HG02981 (cell line): ENCODE data around the gene LYZL4.

ENCODE experiments used
- ATAC-seq: cut with Tn5 transposase; IDR thresholded peaks from one replicate; pipeline ENCODE4 v1.9.1; 2021; ENCODE audit warnings: mild to moderate bottlenecking, moderate library complexity; ENCODE audit not compliant: unreplicated experiment

LYZL4 gene, protein sequence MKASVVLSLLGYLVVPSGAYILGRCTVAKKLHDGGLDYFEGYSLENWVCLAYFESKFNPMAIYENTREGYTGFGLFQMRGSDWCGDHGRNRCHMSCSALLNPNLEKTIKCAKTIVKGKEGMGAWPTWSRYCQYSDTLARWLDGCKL

DNA sequence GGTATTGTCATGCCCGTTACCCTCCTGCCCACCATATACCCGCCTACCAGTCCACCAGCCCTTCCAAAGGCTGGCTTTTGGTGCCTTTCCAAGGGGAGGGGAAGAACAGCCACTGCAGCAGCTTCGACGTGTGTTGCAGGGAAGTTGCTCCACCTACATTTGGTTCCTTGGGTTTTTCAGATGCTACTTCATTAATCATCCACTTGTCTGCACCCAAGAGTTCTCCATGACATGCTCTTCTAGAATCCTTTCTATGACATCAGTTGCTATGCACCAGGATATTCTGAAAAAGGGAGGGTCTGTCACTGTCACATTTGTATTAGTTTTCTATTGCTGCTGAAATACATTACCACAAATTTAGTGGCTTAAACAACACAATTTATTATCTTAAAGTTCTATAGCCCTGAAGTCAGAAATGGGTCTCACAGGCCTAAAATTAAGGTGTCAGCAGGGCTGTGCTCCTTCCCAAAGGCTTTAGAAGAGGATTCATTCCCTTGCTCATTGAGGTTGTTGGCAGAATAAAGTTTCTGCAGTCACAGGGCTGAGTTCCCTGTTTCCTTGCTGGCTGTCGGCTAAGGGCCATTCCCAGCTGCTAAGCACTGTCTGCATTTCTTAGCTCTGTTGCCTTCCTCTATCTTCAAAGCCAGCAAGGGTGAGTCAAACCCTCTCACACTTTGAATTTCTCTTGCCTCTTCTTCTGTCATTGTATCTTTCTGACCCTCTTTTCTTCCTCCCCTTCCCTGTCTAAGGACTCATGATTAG lies at the start of gene LYZL4:
TSS of gene LYZL4 (minus strand) at position 241 of the 762 bp plus-strand sequence. CDS start 3,359 bp downstream, outside the sequence.
- ATAC-seq = no peak

DNA sequence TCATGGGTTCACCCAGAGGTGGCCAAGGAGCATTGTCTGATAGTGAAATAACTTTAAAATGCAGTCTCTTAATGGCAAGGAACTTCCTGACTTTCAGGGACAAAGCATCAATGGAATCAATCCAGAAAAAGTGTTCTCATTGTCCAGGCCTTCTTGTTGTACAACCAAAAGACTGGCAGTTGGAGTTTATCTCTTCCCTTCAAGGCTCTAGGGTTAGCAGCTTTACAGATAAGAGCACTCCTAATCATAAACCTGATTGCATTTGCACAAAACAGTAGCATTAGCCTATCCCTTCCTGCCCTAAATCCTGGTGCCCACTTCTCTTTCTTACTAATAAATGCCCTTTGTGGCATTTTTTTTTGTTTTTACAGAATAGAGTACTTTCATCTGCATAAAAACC lies 48.7 kb upstream of the LYZL4 start:
- ATAC-seq = no peak

DNA sequence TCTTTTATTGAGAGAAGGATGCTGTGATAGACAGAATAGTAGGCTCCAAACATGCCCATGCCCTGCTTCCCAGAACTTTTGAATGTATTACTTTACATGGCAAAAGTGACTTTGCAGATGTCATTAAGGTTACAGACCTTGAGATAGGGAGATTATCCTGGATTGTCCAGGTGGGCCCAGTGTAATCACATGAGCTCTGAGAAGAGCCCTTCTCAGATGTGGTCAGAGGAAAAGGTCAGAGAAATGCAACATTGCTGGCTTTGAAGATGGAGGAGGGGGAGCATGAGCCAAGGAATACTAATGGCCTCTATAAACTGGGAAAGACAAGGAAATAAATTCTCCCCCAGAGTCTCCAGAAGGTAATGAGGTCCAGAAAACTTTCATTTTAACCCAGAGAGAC lies 45.8 kb upstream of the LYZL4 start:
- no peak for ATAC-seq

DNA sequence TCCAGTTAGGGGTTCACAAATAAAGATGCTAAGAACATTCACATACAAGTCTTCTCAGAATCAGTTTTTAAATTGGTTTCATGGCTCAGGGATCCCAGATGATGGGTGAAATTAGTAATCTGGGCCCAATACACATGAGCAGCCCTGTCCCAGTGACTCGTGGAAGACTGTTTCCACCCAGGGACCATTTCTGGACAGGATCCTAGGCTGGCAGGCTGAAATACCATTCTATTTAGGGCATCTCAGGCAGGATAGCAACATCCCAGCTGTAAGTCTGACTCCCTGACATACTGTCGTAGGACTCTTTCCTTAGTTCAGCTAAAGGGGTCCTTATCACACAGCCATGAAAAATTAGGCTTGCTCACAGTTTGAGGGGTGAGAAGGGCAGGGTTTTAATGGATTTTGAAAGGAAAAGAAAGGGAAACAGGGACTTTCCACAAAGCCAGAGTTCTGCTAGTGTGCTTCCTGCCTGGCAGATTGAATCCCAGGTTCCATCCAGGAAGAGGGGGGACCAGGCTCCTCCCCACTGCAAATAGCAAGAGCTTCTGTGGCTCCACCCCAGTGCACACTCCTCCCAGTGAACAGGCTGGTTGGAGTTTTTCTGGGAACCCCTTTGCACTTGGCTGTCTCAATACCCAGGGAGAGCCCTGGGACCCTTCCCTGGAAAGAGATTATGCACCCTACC lies 41.3 kb upstream of the LYZL4 start:
- no peak for ATAC-seq

DNA sequence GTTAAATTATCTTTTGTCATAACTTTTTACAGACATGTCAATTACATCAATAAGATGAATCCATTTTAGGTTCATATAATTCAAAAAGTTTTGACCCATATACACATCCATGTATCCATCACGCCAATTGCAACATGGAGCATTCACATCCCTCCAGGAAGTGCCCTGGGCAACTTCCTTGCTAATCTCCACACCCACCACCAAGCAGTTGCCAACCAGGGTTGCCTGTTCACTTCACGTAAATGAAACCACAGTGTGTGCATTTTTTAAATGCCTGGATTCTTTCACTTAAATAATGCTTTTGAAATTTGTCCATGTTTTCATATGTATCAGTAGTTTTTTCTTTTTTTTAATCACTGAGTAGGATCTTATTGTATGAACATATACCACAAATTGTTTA lies 40.7 kb upstream of the LYZL4 start:
- no peak for ATAC-seq

DNA sequence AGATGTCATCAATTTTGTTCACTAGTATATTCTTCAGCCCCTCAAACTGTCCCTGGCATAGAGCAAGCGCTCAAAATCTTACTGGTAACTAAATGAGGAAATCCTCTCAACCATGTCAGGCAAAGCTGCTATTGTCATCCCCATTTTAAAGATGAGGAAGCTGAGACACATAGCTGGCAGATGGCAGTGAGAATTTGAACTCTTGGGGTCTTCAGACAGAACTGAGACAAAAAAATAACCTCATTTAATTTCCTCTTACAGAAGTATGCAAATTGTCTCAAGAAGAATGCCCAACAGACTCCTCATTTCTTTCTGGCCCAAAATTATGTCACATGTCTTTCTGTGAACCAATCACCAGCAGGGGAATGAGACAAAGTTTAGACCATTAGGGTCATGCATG lies 40.2 kb upstream of the LYZL4 start:
- no peak for ATAC-seq

DNA sequence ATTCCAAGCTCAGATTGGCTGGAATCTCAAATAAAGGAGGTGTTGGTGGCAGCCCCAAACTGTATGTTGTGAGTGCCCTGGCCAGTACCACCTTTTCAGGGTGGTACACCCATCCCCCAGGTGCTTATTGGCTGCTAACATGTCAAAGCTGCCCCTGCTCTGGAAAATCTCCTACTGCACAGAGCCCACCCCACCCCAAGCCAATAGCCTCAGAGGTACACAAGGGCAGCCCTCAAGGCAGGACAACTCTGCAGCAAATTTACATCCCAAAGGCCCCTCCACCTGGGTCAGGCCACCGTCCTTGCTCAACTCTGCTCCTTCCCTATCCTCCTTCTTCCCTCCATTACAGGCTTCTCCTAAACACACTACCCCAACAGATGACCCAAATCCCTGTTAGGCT lies 37.1 kb upstream of the LYZL4 start:
- ATAC-seq = no peak

DNA sequence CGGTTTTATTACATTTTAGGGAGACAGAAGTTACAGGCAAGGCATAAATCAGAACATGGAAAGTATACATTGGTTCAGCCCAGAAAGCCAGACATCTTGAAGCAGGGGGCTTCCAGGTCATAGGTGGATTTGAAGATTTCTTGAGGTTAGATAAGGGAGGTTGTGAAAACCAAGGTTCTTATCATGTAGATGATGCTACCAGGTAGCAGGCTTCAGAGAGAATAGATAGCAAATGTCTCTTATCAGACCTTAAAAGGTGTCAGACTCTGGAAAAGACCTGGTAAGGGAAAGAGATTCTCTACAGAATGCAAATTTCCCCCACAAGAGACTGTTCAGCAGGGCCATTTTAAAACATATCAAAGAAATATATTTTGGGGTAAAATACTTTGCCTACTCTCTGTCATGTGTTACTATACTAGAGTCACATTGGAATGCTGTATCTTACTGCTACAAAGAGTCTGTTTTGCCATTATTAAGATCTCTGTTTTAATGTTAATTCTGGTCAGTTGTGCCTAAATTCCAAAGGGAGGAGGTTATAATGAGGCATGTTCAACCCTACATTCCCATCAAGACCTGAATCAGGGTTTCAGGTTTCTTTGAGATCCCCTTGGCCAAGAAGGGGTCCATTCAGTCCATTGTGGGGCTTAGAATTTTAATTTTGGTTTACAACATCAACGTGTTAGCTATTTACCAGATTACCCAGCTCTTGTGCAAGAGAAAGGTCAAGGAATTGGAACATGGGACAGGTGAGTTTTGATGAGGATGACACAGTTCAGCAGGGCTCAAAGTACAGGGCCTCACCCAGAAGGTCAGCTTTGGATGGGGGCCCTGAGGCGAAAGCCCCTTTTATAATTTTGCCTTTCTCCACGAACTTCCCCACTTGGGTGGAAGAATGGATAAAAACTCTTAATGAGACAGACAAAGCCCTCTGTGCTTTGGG lies 36.0 kb upstream of the LYZL4 start:
- ATAC-seq = no peak

DNA sequence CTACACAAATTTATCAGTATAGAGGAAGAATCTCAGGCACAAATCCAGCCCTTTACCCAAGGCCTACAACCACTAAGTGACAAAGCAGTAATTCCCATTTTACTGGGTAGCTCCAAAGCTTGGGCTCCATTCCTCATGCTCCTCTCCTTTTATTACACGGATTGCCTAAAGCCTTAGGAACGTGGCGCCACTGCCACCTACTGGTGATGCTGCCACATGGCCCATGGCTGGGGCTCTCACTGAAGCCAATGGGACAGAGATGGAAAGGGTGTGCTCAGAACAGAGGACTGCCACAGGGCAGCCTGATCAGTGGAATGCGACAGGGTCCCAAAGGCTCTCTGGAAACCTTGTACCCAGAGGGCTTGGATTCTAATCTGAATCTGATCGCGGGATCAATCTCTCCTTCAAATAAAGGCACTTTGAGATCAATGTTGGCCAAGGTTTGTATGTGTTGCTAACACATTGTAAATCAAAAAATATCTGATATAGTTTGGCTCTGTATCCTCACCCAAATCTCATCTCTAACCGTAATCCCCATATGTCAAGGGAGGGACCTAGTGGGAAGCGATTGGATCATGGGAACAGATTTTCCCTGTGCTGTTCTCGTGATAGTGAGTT lies 33.5 kb upstream of the LYZL4 start:
- ATAC-seq = peak; percentile 78

DNA sequence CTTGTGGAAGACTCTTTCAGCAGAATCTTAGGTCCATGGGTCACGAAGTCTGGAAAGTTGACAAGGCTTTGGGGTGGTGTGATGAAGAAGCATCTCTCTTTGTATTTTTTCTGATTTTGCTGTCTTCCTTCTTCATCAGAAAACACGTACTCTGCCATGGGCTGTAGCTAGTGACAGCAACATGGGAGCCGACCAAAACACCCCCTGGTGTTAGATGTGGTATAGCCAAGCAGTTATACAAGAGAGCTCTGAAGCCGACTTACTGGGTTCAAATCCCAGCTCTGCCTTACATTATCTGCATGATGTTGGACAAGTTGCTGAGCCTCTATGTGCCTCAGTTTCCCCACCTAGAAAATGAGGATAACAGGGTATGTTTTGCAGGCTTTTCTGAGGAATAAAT lies 32.9 kb upstream of the LYZL4 start:
- ATAC-seq = no peak

DNA sequence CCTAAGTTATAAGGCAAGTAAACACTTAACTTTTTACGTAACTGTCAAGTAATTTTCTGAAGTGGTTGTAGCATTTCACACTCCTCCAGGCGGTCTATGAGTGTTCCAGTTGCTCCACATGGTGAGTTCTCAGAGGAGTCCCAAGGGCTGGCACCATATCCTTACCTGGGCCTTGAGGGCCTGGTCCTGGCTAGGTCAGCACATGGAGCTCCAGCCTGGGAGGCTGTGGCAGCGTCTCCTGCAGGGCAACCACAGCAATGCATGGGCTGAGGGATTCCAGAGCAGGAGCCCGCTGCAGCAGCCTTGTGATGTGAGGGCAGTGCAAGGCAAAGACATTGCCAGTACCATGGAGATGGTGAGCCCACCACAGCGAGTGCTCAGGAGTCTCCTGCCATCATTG lies 32.2 kb upstream of the LYZL4 start:
- no peak for ATAC-seq

DNA sequence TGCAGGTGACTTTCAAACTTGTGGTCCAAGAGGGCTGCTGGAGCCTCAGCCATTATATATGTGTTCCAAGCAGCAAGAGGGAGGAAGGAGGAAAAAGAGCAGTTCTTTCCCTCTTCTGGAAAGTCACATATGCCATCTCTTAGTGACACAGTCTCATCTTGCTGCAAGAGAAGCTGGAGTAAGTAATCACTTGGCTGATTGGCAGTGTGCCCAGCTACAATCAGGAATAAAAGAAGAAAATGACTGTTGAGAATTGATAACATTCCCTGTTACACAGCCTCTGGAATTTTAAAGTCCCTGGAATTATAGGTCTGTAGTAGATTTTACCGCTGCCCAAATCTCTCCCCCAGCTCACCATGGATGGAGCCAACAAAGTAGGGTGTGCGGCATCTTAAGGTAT lies 31.4 kb upstream of the LYZL4 start:
- ATAC-seq = no peak

DNA sequence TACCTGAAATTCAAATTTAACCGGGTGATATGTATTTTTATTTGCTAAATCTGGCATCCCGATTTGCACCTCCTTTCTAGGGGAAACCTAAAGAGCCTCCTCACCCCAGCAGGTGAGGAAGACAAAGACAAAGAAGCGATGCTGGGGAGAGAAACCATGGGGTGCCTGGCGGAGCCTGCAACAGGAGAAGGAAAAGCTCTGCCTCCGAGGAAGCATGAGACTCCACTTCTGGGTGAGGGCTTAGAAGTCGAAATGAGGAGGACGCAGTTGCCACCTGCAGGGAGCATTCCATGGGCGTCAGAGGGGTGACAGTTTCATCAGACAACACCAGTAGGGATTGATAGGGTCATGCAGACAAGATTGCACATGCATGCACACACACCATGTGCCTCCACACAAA lies 30.5 kb upstream of the LYZL4 start:
- no peak for ATAC-seq

DNA sequence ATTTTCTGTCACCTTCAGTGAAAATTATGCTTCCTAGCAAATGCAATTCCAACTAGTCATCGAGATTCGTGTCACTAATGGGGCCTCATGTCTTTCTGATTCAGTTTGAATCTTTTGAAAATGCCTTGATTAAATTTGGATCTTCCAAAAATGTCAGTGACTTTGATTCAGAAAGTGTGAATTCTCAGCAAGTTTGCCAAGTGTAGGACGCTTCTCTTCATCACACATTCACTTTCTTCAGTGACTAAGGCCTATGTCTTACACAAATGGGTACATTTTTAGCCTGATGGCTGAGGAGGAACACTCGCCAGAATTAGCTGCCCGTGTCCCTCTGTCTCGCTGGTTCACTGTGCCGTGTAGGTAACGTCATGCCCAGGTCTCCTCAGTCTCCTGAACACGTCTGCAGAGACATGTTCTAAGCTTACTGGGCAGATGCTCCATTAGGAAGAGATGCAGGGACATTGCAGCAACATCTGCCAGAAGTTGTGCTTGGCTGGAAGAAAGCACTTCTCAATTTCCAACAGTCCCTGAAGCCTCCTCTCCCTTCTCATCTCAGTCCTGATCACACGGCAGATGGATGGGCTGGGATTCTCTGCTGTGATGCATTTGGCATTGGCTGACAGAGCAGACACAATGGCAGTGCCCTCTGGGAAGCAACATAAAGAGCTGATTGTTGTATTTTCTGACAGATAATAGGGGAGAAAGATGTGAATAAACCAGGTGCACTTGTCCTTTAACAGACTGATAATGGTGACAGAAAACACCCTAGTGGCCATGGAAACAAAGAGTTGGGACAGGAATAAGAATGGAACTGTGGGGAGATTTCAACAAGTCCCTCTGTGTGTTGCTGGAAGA lies 29.1 kb upstream of the LYZL4 start:
- ATAC-seq = no peak

DNA sequence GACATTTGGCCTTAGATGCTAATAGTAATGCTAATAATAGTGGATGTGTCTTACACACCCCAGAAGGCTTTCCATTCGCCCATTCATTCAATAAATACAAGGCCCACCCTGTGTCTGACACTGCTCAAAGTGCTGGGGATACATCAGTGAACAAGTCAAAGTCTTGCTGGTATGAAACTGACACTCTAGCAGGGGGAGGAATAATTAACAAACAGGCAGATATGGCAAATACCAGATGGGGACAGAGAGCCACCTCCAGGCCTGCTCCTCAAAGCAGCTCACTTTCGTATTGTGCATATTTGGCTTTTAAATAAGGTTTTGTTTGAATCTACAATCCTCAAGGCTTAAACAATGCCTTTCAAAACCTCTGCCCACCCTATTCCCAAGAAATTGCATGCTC lies 28.3 kb upstream of the LYZL4 start:
- no peak for ATAC-seq

DNA sequence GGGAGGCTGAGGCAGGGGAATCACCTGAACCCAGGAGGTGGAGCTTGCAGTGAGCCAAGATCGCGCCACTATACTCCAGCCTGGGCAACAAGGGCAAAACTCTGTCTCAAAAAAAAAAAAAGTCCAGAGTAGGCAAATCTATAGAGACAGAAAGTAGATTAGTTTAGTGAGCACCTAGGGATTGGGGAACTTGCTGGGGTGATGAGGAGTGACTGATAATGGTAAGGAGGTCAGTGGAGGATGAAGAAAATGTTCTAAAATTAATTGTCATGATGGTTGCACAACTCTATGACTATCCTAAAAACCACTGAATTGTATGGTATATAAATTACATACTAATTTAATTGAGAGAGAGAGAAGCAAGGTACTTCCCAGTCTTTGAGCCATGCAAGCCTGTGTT lies 27.8 kb upstream of the LYZL4 start:
- no peak for ATAC-seq

DNA sequence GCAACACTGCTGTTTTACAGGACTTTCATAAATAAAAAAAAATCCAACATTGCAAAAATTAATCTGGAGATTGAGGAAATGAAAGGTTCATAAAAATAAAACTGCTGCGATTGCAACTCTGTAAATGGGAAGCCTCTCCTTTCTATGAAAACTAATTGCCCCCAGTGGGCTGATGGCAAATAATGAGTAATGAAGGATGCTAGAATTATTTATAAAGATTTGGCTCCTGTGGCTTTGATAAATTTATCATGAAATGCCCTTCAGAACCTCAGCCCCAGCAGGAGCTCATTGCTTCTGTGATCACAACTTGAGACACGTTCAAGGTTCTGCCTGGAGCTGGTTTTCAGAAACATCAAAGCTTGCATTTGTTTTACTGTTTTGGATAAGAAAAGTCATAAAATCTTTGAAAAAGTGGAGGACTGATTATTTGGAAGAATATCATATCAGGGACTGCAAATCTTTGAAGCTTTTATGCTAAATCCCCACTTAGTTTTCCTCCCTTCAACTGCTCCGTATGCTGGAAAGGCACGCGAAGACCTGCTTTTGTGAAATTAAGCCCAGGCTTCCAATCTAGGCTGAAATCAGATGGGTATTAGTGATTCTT lies 24.5 kb upstream of the LYZL4 start:
- no peak for ATAC-seq

DNA sequence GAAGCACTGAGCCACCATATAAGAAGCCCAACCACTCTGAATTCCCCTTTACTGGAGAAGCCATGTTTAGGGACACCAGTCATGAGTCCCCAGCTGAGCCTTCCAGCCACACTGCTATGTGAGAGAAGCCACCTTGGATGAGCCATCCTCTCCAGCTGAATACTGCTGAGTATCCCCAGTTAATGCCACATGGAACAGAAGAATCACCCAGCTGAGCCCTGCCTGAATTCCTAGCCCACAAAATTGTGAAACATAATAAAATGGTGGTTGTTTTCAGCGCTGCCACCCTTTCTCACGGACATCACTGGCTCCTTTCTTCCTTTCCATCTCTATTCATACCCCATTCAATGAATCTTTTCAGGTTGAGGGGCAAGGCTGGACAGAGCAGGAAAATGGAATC lies 22.1 kb upstream of the LYZL4 start:
- ATAC-seq = no peak

DNA sequence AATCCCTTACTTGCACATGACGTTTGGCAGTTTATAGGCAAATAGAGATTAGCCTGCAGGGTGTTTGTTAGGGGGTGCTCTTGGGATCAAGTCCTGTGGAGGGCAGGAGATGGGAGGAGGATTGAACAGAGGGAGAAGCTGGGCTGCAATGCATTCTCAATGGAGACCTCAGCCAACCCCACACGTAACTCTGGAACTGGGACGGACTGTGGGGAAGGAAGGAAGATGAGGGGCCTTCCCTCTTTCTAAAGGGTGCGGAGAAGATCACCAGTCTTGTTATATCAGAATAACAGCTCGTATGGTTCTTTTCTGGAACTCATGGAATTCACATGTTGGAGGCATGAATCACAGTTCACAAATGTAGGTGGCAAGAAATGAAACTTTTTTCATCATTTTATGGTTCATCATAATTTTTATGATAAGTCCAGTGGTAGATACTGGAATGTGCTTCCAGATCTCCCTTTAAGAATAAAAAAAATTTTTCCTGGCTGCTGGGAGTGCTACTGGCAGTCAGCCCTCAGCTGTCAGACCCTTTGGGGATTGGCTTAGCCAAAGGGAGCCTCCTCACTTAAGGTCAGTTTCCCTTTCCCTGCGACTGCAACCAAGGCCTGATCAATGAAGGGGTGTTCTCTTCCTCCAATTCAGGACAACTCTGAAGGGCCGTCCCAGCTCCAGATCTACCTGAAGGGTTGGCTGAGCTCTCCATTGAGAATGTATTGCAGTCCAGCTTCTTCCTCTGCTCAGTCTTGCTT lies 20.5 kb upstream of the LYZL4 start:
- ATAC-seq = no peak
